ENCODE results near the gene TRPT1.

TRPT1 gene

GRCh38 chr11:64244107-64244506 is 18.1 kb upstream of the TRPT1 start:
- DNase-seq, result no peak

- no peak for DNase-seq
These were observed 17.4 kb upstream of the TRPT1 start for GRCh38 chr11:64243236-64243854.

DNA sequence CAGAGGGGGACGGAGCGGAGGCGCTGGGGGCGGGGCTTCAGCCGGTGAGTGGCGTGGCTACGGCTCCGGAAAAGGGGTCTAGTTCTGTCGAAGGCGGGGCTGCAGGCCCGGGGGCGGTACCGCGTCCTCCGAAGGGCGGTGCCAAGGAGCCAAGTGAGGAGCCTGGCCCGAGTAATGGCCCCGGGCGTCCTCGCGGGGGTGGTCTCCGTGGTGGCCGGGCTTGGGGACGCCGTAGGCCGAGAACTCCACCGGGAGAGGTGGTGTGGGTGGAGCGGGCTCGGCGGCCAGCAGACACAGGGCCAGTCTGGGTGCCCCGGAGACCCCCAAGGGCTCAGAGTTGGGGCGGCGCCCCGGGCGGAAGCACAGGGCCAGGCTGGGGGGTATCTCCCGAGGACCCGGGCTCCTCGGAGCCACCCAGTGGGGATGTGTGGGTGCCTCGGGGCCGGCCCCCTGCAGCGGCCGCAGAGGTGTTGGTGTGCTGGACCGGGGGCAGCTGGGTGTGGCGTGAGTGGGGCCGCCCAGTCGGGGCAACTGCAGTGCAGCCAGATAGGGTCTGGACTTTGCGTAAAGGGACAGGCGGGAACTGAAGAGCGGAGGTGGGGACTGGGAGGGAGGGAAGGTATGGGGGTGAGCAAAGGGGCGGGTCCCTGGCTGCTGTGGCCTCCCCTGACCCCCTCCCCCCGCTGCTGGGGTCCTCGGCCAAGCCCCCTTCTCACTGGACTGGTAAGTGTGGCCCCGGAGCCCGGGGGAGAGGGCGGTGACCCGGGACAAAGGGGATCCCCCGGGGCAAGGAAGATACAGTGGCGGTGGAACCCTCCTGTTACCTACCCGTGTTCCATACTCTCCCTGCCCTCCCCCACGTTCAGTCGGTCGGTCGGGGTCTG is 15.7 kb upstream of the TRPT1 start:
- peak in 1 of 2 donors; percentile 100 for DNase-seq

GRCh38 chr11:64241241-64241490 is 15.2 kb upstream of the TRPT1 start:
- DNase-seq, result peak in 1 of 2 donors; percentile 100

DNA sequence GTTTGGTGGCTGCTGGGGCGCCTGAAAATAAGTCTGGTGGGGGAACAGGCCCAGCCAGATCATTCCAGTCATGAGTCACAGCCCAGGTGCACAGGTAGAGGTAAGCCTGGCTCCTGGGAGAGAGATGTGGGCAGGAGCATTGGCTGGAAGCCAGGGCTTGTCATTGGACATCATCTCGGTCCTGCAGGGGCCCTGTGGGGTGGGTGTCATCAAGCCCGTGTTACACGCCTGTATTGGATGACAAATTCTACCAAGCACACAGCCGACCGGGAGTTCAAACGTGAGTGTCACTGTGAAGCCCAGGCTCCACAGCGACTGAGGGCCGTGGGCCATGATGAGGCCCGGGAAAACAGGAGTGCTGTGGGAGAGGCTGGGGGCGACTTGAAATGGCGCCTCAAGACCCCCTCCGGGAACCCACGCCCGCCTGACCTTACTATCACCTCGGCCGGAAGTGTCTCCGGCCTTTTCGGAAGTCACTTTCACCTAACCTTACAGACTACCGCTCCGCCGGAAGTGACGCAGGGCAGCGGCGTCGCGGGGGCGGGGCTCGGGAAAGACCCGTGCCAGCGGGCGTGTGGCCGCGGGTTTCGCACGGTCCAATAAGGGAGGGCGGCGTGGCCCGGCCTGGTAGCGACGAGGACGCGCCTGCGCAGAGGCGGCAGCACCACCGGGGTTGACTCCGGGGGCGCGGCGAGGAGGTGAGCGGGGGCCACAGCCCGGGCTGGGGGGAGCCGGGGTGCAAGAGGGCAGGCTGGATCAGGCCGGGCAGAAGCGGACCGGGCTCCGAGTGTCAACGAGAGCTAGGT is 14.7 kb upstream of the TRPT1 start, which contains the start of gene FKBP2:
Gene FKBP2 (plus strand): TSS at position 661 of the 806 bp plus-strand sequence. CDS start 1,293 bp downstream, outside the sequence.
- DNase-seq, result peak; percentile 97 to 98

GRCh38 chr11:64239662-64240434 is 13.9 kb upstream of the TRPT1 start:
- DNase-seq, result no peak

DNA sequence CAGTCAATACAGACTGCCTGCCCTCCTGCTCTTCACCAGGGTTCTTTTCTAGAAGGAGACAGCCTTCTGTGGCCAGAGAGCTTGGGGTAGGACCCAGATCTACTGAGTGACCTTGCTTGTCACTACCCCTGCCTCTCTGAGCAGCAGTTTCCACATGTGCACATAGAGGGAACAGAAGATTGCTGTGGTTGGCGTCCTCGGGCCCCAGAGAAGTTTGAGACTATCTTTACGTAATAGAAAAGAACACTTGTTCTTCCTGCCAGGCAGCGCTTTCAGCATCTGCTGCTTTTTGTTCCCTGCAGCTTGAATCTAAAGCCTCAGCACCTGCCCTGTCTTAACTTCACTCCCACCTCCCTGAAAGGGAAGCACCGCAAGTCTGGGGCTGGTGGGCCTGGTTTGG is 13.0 kb upstream of the TRPT1 start:
- no peak for DNase-seq

GRCh38 chr11:64238076-64238475 is 12.1 kb upstream of the TRPT1 start:
- no peak for DNase-seq

- DNase-seq, result no peak
These were observed 11.5 kb upstream of the TRPT1 start for GRCh38 chr11:64237484-64237951.

- DNase-seq, result no peak
These were observed 9.6 kb upstream of the TRPT1 start for GRCh38 chr11:64235437-64236161.

DNA sequence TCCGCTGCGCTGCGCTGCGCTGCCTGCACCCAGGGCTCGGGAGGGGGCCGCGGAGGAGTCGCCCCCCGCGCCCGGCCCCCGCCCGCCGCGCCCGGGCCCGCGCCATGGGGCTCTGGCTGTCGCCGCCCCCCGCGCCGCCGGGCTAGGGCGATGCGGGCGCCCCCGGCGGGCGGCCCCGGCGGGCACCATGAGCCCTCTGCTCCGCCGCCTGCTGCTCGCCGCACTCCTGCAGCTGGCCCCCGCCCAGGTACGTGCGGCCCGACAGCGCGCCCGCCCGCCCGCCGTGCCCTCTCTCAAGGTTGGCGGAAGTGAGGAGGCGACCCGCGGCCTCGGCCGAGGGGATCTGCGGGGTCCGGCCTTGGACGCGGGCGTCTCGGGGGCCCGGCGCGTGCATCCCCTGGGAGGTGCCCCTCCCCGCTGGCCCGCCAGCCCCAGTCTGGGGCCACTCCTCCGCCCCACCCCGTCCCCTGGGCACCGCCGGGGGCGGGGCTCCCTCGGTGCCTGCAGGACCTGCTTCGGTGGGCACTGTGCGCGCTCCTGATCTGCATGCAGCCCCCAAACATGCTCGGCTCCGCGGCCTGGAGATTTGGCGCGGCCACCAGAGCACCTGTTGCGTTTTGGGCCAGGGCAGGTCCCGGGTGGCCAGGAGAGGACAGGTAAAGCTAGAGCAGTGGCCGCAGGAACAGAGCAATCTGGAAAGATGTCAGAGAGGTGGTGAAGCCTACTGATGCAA is 8.8 kb upstream of the TRPT1 start:
- DNase-seq, result peak in 1 of 2 donors; percentile 63

GRCh38 chr11:64233913-64234586 is 8.1 kb upstream of the TRPT1 start, which contains the start of gene VEGFB:
TSS of gene VEGFB (plus strand) at chr11:64234584. CDS start at chr11:64234834, 250 bp downstream.
- DNase-seq, result peak; percentile 70 to 78

GRCh38 chr11:64232967-64233315 is 7.0 kb upstream of the TRPT1 start:
- no peak for DNase-seq

DNA sequence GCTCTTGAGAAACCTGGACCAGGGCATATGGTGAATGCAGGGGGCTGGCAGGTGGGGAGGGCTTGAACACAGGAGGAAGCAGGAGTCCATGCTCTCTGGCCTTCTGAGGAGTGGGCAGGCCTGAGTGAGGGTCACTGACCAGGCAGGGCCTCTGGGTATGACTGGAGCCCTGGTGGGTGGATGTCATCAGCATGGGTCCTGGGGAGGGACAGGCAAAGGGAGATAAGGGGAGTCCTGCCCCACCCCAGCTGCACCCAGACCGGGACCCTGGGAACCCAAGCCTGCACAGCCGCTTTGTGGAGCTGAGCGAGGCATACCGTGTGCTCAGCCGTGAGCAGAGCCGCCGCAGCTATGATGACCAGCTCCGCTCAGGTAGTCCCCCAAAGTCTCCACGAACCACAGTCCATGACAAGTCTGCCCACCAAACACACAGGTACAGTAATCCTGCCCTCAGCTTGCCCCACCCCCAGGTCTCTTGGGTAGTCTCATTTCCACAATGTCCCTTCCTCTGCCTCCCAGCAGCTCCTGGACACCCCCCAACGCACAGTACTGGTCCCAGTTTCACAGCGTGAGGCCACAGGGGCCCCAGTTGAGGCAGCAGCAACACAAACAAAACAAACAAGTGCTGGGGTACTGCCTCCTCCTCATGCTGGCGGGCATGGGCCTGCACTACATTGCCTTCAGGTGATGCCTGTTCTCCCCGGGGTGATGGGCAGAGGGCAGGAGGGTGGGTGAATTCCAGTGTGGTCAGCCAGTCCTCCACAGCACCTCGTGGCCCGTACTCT is 6.4 kb upstream of the TRPT1 start:
- DNase-seq, result no peak

DNA sequence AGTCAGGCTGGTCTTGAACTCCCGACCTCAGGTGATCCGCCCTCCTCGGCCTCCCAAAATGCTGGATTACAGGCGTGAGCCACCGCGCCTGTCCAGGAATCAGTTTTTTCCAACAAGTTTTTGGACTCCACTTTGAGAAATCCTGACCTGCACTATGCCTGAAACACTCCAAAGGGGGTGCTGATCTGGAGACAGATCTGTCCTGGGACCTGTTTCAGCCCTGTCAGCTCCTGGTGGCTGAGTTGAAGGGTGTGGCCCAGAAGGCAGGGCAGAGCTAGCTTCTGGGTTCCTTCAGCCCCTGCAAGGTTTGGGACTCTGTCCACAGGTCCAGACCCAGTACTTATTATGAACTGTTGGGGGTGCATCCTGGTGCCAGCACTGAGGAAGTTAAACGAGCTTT is 5.6 kb upstream of the TRPT1 start:
- no peak for DNase-seq

GRCh38 chr11:64230985-64231365 is 5.0 kb upstream of the TRPT1 start:
- no peak for DNase-seq

DNA sequence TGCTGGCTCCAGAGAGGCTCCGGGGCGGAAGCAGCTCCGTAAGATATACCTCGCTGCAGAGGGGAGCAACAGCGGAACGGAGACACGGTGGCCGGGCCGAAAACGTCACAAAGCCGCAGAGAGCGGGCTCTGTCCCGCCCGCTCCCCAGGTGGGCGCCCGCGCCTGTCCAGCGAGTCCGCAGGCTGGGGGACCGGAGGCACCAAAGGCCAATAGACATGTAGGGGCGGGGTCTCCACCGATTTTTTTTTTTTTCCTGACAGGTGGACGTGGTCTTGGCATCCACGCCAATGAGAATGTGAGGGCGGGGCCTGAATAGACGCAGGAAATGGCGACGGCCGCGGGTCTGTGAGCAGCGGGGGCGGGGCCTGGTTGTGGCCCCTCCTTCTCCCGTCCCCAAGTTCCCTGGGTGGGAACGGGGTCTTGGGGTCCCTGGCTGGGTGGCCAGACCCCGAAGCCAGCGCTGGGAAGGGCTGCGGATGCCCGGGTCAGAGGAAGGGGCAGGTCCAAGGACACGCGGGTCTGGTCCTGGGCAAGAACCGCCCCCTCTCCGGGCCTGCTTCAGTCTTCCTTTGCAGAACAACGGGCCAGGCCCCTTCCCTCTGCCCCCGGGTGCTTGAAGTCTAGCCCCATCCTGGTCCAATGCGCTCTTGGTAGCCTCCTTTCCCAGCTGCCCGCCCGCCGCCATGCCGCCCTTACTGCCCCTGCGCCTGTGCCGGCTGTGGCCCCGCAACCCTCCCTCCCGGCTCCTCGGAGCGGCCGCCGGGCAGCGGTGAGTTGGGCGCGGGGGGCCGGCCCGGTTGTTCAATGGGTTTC is 4.4 kb upstream of the TRPT1 start, which contains the start of gene DNAJC4:
Gene DNAJC4 (plus strand): TSS at position 378 of the 814 bp plus-strand sequence. CDS start 307 bp downstream, at position 685.
- peak; percentile 90 to 92 for DNase-seq

DNA sequence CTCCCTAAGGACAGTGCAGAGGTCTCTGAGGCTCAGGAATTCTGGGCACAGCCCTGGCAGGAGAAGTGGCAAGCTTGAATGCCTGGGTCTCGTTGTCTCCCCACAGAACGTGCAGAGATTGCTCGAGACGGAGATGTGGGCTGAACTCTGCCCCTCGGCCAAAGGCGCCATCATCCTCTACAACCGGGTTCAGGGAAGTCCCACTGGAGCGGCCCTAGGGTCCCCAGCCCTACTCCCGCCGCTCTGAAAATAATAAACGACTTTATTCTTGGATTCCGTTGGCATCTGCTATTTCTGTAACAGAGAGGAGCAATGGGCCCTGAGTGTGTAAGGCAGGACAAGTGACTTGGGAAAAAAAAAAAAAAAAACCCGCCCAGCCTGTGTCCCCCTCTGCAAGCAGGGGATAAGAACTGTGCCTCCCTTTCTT is 3.8 kb upstream of the TRPT1 start:
- no peak for DNase-seq

Data from stimulated activated CD4-positive, alpha-beta T cell treated with anti-CD3 and anti-CD28 coated beads, Interleukin-2, amount 100 ng/mL, for 24 hours (primary cell).